Measurements from ENCODE around the gene MYRIP.

DNA sequence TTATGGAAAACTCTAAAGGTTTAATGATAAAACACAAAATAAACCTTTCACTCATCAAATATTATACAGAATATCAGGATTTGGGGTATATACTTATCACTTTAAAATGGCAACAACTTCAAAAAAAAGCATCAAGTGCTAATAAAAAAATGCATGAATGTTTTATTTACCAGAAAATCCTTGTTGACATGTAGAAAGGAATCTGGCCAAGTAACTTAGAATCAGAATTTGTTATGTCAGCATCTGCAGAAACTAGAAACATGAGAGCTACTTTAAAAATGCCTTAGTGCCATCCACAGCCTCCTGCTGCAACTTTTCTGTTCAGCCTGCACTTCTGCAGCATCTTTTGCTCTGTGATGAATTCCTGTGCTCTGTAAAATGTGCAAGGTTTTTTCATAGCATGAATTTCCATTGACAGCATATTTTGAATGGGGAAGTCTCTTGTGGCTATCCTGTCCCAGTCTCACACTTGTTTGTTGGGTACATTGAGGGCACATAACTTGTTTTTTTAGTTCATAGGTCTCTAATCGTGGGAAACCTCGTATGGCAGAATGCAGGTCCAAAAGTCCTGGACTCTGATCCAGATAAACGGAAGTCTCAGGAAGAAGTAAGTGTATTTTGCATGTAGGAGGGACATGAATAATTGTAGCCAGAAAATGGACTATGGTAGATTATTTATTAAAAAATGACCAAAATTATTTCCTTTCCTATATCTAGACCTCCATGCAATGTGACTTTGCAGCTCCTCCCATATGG, 21.1 kb upstream of the MYRIP start:
- TF ChIP-seq, protein P1, sequence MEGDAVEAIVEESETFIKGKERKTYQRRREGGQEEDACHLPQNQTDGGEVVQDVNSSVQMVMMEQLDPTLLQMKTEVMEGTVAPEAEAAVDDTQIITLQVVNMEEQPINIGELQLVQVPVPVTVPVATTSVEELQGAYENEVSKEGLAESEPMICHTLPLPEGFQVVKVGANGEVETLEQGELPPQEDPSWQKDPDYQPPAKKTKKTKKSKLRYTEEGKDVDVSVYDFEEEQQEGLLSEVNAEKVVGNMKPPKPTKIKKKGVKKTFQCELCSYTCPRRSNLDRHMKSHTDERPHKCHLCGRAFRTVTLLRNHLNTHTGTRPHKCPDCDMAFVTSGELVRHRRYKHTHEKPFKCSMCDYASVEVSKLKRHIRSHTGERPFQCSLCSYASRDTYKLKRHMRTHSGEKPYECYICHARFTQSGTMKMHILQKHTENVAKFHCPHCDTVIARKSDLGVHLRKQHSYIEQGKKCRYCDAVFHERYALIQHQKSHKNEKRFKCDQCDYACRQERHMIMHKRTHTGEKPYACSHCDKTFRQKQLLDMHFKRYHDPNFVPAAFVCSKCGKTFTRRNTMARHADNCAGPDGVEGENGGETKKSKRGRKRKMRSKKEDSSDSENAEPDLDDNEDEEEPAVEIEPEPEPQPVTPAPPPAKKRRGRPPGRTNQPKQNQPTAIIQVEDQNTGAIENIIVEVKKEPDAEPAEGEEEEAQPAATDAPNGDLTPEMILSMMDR (IDR thresholded peaks at IDR 0.05) = no peak
- TF ChIP-seq POLR2AphosphoS5 (IDR thresholded peaks at IDR 0.05) = no peak
